WTC11 (cell line): Measurements from ENCODE around the gene VDR. TPM values are rescaled to one million over a fixed set of nuclear protein-coding genes. Genes with fewer than 3 reads are reported as not detected.

ENCODE experiments used
- ATAC-seq: fragments of 200-7000 bp; cut with Tn5 transposase; 2 replicates; pipeline ENCODE4 v1.10.0; 2021; ENCODE audit warnings: mild to moderate bottlenecking, moderate library complexity
- CTCF ChIA-PET: fragments of 300-600 bp; sonication (Branson Sonifier 250); formaldehyde crosslinking; loops from one replicate; lab custom pipeline; 2021; ENCODE audit warnings: antibody characterized with exemption; lab: Charles Lee
- POLR2A ChIA-PET: fragments of 350-600 bp; sonication (Branson Sonifier 250); formaldehyde crosslinking; loops from one replicate; lab custom pipeline; 2021; ENCODE audit warnings: antibody characterized with exemption; lab: Charles Lee
- DNase-seq: peaks from one replicate; pipeline ENCODE4 v3.0.0; 2021; ENCODE audit warnings: low spot score
- H3K27ac Mint-ChIP-seq: 2 replicates; pipeline ENCODE4 v1.8.0; 2021; ENCODE audit warnings: mixed read lengths
- H3K27me3 Mint-ChIP-seq: 2 replicates; pipeline ENCODE4 v1.8.0; 2021; ENCODE audit warnings: low read depth, mild to moderate bottlenecking, moderate library complexity, mixed read lengths
- H3K36me3 Mint-ChIP-seq: 2 replicates; pipeline ENCODE4 v1.8.0; 2021; ENCODE audit warnings: mixed read lengths
- H3K4me1 Mint-ChIP-seq: 2 replicates; pipeline ENCODE4 v1.8.0; 2022; ENCODE audit warnings: mixed read lengths
- H3K4me3 Mint-ChIP-seq: 2 replicates; pipeline ENCODE4 v1.8.0; 2021; ENCODE audit warnings: mild to moderate bottlenecking, moderate library complexity, mixed read lengths
- H3K9me3 Mint-ChIP-seq: 2 replicates; pipeline ENCODE4 v1.8.0; 2021; ENCODE audit warnings: mixed read lengths
- AFF4 ChIP-seq: sonication (generic); formaldehyde crosslinking; IDR thresholded peaks from 2 replicates; pipeline ENCODE4 v1.8.1; 2023; ENCODE audit warnings: mild to moderate bottlenecking, missing genetic modification reagents, borderline replicate concordance
- AR ChIP-seq: fragments of 250-450 bp; sonication (Bioruptor Pico); IDR thresholded peaks from 2 replicates; pipeline ENCODE4 v1.9.0; 2021; ENCODE audit warnings: mild to moderate bottlenecking
- ATF2 ChIP-seq: sonication (generic); formaldehyde crosslinking; IDR thresholded peaks from 2 replicates; pipeline ENCODE4 v1.8.1; 2022; ENCODE audit warnings: low read depth, missing genetic modification reagents, borderline replicate concordance
- CREM ChIP-seq: sonication (generic); formaldehyde crosslinking; IDR thresholded peaks from 2 replicates; pipeline ENCODE4 v1.8.1; 2022; ENCODE audit warnings: mild to moderate bottlenecking, missing genetic modification reagents, moderate library complexity
- FOXJ3 ChIP-seq: sonication (generic); formaldehyde crosslinking; IDR thresholded peaks from 2 replicates; pipeline ENCODE4 v1.9.0; 2021; ENCODE audit warnings: missing genetic modification reagents, mild to moderate bottlenecking, borderline replicate concordance
- GRHL2 ChIP-seq: fragments of 250-450 bp; sonication (Bioruptor Pico); IDR thresholded peaks from 2 replicates; pipeline ENCODE4 v1.8.0; 2022; ENCODE audit warnings: mild to moderate bottlenecking, moderate library complexity; ENCODE audit not compliant: insufficient replicate concordance, severe bottlenecking
- HMGXB4 ChIP-seq: sonication (generic); formaldehyde crosslinking; IDR thresholded peaks from 2 replicates; pipeline ENCODE4 v1.8.1; 2023; ENCODE audit warnings: mild to moderate bottlenecking, moderate library complexity, missing genetic modification reagents
- IRF2 ChIP-seq: sonication (generic); formaldehyde crosslinking; IDR thresholded peaks from 2 replicates; pipeline ENCODE4 v1.8.0; 2022; ENCODE audit warnings: low read depth, missing genetic modification reagents, borderline replicate concordance
- MXD4 ChIP-seq: fragments of 250-450 bp; sonication (Bioruptor Pico); IDR thresholded peaks from 2 replicates; pipeline ENCODE4 v1.8.0; 2021; ENCODE audit warnings: mild to moderate bottlenecking, moderate library complexity, borderline replicate concordance
- MYBL2 ChIP-seq: sonication (generic); formaldehyde crosslinking; IDR thresholded peaks from 2 replicates; pipeline ENCODE4 v1.8.1; 2023; ENCODE audit warnings: mild to moderate bottlenecking, moderate library complexity, missing genetic modification reagents
- SMAD3 ChIP-seq: sonication (generic); formaldehyde crosslinking; IDR thresholded peaks from 2 replicates; pipeline ENCODE4 v1.8.0; 2022; ENCODE audit warnings: missing genetic modification reagents, mild to moderate bottlenecking, borderline replicate concordance
- SP1 ChIP-seq: sonication (generic); formaldehyde crosslinking; conservative IDR thresholded peaks from 2 replicates; pipeline ENCODE4 v1.8.1; 2022; ENCODE audit warnings: missing genetic modification reagents
- TEAD4 ChIP-seq: sonication (generic); formaldehyde crosslinking; IDR thresholded peaks from 2 replicates; pipeline ENCODE4 v1.8.0; 2022; ENCODE audit warnings: mild to moderate bottlenecking, missing genetic modification reagents
- USF1 ChIP-seq: sonication (generic); formaldehyde crosslinking; IDR thresholded peaks from 2 replicates; pipeline ENCODE4 v1.8.0; 2022; ENCODE audit warnings: mild to moderate bottlenecking, missing genetic modification reagents
- ZNF671 ChIP-seq: fragments of 250-450 bp; sonication (Bioruptor Pico); IDR thresholded peaks from 2 replicates; pipeline ENCODE4 v1.8.0; 2021; ENCODE audit warnings: mild to moderate bottlenecking
- total RNA-seq: library from RNA; stranded (reverse); gene quantifications from 3 replicates; pipeline ENCODE4 v1.2.3, GENCODE V29; 2021

VDR gene
- total RNA-seq, 1 experiment from 2014 or later: 1.3 TPM

GRCh38 chr12:47848853-47849252 lies 55.9 kb downstream of the VDR start (continued):
- no peak for TF ChIP-seq GRHL2 (CRISPR knock-in tag)
- no peak for TF ChIP-seq ZNF671 (CRISPR knock-in tag)
- no peak for TF ChIP-seq CREM (CRISPR knock-in tag)
- no peak for TF ChIP-seq AR (CRISPR knock-in tag)
- TF ChIP-seq TEAD4 (CRISPR knock-in tag): no peak
- no peak for TF ChIP-seq MYBL2 (CRISPR knock-in tag)

- POLR2A ChIA-PET: no interaction called here
- Mint-ChIP-seq H3K4me3 (no peak overlapping the region), H3K36me3 (no peaks in the 10 kb centered on the region), H3K27ac (no peak overlapping the region), H3K9me3 (no peaks in the 10 kb centered on the region), H3K27me3 (peaks cover 2% of the 10 kb centered on the region; the same call in 1 of the 2 replicates), H3K4me1 (peaks cover 27% of the 10 kb centered on the region)
- DNase-seq (no peak), ATAC-seq (no peak)
- TF ChIP-seq AFF4 (CRISPR knock-in tag) (no peak), SMAD3 (CRISPR knock-in tag) (no peak), USF1 (no peak), ATF2 (CRISPR knock-in tag) (no peak), MXD4 (CRISPR knock-in tag) (no peak), SP1 (CRISPR knock-in tag) (no peak), IRF2 (CRISPR knock-in tag) (no peak), GRHL2 (CRISPR knock-in tag) (no peak)
- CTCF ChIA-PET: interaction anchor here (1.1 to 2.7 kb wide), 8 partner anchors 8 to 351 kb away, joined by 3 to 19 read pairs (median 5); no protein-coding TSS in a partner anchor
These were observed 58.3 kb downstream of the VDR start for GRCh38 chr12:47846294-47846996.

GRCh38 chr12:47845081-47845480 lies 59.7 kb downstream of the VDR start:
- Mint-ChIP-seq H3K36me3 (no peaks in the 10 kb centered on the region), H3K27ac (no peak overlapping the region)
- no peak for TF ChIP-seq HMGXB4 (CRISPR knock-in tag)
- no peak for TF ChIP-seq FOXJ3 (CRISPR knock-in tag)
- no peak for TF ChIP-seq MYBL2 (CRISPR knock-in tag)
- TF ChIP-seq ZNF671 (CRISPR knock-in tag): no peak

More at GRCh38 chr12:47845081-47845480, 59.7 kb downstream of the VDR start:
- ChIA-PET POLR2A (no interaction called here), CTCF (interaction anchor here (1.8 kb wide), 1 partner anchor 65 kb away, joined by 4 read pairs; no protein-coding TSS in a partner anchor)
- no peak for DNase-seq
- no peak overlapping the region for H3K4me3 Mint-ChIP-seq
- peaks cover 2% of the 10 kb centered on the region; the same call in 1 of the 2 replicates for H3K27me3 Mint-ChIP-seq
- ATAC-seq: no peak
- peaks cover 15% of the 10 kb centered on the region for H3K4me1 Mint-ChIP-seq
- H3K9me3 Mint-ChIP-seq: no peaks in the 10 kb centered on the region
